SKM-1 (cell line): ENCODE data around the gene ZDHHC19.
A peak's percentile ranks its signal among the peaks of the same experiment; 100 is the strongest.
"Not testable (repeated sequence)": the region's sequence is repeated elsewhere in the genome, so short reads cannot be mapped to it uniquely, and the experiment has no call there.

Source experiments
- DNase-seq: peaks from one replicate; lab custom pipeline; 2025; ENCODE audit not compliant: unreplicated experiment; lab: John Stamatoyannopoulos, UW

ZDHHC19 gene

DNA sequence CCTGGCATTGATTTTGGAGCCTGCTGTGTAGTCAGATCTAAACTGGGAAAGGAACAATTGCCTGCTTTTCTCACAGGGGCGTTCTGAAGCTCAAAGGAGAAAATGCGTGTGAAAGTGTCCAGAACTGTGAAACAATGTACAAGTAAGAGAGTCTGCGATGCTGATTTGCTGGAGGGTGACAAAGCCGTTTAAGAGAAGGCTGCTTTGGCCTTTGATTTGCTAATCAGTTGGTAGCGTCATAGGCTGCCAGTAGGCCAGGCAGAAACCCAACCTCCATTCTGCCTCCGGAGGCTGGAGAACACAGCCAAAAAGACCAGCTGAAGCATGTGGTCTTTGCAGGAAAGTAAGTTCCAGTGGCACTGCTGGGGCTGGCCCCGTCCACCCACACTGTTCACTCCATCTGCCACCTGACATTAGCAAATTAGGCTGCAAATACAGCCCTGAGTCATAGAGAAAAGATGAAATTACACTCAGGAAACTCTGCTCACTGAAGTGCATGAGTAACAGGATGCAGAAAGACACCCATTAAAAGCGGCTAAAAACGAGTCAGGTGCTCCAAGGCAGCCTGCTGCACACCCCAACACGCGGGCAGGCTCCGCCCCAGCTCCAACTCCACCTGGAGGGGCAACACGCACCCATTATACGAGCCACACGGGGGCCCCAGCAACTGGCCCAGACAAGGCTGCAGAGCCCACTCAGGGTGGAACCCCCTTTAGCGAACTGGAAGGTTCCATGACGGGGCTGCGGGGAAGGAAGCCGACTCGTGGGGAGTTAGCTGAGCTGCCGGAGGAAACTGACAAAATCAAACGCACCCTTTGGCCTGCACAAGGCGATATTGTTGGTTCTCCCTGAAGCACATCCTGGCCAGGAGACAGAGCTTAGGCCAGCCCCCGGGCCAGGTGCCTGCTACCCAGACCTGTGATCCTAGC lies 31.6 kb downstream of the ZDHHC19 start:
- no peak for DNase-seq

DNA sequence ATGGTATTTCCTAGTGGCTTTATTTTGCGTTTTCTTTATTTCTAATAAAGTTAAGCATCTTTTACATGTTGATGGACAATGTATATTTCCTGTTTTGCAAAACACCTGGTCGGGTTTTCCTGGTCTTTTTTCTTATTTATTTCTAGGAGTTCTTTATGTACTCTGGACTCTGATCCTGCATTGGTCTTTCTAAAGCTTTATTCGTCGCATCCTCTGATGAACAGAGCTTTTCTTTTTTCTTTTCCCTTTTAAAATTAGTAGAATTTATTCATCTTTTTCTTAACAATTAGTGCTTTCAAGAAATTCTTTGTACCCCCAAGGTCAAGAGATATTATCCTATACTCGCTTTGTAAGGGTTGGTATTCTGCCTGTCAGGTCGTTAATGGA lies 32.2 kb downstream of the ZDHHC19 start:
- no peak for DNase-seq

GRCh38 chr3:196177967-196178366 lies 33.2 kb downstream of the ZDHHC19 start:
- DNase-seq, result no peak

- no peak for DNase-seq
Measured at GRCh38 chr3:196177567-196177966, 33.6 kb downstream of the ZDHHC19 start.

- DNase-seq, result no peak
Measured at GRCh38 chr3:196175722-196176121, 35.5 kb downstream of the ZDHHC19 start.

GRCh38 chr3:196175116-196175625 lies 36.0 kb downstream of the ZDHHC19 start:
- no peak for DNase-seq

DNA sequence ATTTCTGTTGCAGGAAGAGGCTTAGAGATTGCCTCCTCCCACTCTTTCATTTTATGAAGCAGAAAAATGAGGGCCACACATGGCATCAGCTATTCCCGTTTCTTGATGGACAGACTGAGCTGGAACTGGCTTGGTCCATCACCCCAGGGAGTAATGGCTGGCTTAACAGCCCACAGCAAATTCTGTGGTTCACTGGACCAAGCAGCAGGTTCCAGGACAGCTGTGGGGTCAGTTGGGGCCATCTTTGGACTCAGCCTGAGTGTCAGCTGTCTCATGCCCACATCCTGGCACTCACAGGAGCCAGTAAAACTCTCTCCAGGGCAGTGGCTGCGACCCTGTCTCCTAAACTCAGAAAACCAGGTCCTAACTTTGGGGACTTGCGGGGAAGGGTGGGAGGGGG lies 36.5 kb downstream of the ZDHHC19 start:
- no peak for DNase-seq

DNA sequence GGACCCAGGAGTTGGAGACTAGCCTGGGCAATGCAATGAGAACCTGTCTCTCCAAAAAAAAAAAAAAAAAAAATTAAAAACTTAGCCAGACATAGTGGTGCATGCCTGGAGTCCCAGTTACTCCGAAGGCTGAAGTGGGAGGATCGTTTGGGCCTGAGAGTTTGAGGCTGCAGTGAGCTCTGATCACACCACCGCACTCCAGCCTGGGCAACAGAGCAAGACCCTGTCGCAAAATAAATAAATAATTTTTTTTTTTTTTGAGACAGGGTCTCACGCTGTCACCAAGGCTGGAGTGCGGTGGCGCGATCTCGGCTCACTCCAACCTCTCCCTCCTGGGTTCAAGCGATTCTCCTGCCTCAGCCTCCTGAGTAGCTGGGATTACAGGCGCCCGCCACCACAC lies 40.9 kb downstream of the ZDHHC19 start:
- not testable (repeated sequence) for DNase-seq

DNA sequence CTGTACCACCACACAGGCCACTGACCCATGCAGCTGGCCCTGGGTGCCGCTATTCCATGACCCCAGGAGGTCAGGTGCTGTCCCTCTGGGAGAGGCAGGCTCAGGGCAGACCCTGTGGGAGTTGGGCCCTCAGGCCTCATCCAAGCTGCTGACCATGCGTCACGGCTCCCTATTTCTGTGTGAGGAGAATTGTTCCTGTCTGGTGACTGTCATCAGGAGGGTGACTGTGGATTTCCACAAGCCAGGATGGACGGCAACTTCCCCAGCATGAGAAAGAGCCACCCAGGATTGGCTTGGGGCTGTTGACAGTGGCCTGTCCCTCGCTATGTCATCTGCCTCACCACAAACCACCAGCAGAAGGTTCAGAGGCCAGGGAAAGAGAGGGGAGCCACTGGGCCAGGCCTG lies 41.4 kb downstream of the ZDHHC19 start:
- DNase-seq, result no peak

DNA sequence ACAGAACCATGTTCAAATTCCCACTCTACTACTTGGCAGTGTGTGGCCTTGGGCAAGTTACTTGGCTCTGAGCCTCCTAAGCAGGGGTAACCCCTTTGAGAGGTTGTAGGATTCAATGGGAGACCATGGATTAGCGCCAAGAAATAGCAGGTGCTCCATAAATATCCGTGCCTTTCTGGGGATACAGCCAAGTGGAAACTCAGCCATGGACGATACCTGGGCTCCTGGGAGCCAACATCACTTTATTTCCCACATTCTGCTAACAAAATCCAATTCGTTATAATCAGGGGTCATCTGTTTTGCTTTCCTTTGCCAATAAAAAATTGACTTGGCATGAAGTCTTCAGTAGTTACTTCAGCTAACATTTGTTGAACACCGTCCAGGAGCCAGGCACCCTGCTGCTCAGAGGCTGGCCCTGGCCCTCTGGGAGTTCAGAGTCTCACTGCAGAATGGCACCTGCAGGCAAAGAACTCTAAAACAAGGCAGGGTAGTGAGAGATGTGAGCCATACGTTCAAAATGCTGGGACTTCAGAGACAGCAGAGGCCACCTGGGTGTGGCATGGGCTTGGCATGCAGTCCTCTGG lies 42.3 kb downstream of the ZDHHC19 start:
- DNase-seq, result no peak

GRCh38 chr3:196166741-196167140 lies 44.5 kb downstream of the ZDHHC19 start:
- no peak for DNase-seq

- DNase-seq, result no peak
Measured at GRCh38 chr3:196165850-196166249, 45.4 kb downstream of the ZDHHC19 start.

- DNase-seq, result not testable (repeated sequence)
Measured at GRCh38 chr3:196165006-196165575, 46.1 kb downstream of the ZDHHC19 start.

DNA sequence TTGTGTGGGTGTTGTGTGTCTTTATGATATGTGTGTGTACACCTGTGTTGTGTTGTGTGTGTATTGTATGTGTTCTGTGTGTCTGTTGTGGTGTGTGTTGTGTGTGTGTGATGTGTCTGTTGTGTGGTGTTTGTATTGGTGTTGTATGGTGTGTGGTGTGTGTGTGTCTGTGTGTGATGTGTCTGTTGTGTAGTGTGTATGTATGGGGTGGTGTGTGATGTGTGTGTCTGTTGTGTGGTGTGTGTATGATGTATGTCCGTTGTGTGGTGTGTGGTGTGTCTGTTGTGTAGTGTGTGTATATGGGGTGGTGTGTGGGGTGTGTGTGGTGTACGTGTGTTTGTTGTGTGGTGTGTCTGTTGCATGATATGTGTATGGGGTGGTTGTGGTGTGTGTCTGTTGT lies 46.6 kb downstream of the ZDHHC19 start:
- DNase-seq, result no peak

DNA sequence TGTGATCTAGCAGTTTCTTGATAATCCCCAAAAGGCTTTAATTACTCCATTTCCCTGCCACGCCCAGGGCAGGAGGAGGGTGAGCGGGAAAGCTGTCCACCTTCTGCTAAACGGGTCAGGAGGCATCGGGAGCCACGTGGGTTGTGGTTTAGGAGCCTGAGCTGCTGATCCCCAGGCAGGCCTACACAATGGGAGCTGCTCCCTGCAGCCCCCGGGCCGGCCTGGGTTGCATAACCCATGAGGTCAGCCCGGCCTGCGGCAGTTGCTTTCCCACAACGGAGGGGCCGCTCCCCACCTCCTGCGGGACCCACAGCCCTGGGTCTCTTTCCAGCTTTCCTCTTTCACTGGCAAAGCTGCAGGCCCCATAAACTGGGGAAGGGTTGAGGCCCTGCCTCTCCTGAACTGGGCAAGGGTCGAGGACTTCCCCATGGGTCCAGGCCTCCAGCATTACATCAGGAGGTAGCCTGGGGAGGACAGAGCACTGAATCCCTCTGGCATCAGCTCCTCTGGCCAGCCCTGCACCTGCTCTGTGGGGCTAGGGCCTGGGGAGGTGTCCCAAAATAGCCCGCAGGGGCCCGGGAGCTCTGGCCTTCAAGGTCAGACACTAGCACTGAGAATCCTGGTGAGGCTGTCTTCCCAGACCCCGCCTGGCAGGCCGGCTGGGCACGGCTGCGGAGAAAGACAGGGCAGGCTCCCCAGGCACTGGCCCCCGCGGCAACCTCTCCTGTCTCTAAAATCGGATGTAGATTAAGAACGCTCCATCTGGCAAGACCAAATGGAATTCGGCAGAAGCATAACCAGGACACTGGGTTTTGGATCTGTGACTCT lies 47.3 kb downstream of the ZDHHC19 start:
- DNase-seq, result peak; percentile 49

GRCh38 chr3:196163212-196163611 lies 48.0 kb downstream of the ZDHHC19 start:
- DNase-seq, result no peak

DNA sequence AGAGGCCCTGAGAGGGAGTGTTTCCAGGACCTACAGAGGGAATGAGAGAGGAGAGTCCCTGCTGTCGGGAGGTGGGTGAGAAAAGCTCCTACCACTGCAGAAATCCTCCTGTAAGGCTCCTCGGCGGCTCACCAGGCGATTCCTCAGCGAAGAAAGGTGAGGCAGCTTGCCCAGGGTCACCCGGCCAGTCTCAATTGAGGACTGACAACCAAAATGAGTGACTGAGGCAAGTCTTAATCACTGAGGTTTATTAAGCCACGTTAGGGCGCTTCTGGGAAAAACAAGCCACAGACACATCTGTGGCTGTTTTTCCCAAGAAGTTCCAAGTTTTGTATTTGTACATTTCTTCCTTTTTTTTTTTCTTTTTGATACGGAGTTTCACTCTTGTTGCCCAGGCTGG lies 48.5 kb downstream of the ZDHHC19 start:
- no peak for DNase-seq

DNA sequence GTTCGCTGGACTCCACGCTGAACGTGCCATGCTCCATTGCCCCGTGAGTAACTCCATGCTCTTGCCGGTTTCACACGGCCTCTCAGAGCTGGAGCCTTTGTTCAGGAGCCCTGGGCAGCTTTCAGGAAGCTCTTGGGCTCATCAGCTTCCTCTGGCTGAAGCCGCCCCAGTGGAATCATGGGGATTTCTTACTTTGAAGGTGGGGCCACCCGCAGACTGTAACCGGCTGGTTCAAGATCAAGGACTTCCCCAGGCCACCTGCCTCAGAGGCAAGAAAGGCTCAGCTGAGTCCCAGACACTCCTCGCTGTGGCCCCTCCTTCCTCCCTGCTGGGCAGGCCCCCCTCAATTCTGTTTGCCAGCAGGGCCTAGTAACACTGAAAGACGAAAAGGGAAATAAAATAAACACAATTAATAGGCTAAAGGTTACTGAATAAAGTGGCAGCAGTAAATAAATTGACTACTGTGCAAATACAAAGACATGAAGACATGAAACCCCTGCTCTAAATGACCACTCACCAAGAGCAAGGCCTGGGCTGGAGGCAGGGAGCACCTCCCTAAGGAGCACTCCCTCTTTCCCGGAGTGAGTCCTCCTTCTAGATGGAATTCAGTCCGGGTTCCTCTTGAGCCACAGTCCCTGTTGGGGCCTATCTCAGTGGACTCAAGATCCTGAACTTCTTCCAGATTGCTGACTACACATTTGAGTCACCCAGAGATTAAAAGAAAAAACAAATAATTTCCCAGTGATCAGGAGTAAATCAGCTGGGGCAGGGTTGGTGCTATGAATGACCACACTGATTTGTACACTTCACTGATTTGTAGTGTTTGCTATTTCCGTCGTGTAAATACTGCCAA lies 51.0 kb downstream of the ZDHHC19 start:
- peak; percentile 29 for DNase-seq

- no peak for DNase-seq
Measured at GRCh38 chr3:196159526-196159925, 51.7 kb downstream of the ZDHHC19 start.

DNA sequence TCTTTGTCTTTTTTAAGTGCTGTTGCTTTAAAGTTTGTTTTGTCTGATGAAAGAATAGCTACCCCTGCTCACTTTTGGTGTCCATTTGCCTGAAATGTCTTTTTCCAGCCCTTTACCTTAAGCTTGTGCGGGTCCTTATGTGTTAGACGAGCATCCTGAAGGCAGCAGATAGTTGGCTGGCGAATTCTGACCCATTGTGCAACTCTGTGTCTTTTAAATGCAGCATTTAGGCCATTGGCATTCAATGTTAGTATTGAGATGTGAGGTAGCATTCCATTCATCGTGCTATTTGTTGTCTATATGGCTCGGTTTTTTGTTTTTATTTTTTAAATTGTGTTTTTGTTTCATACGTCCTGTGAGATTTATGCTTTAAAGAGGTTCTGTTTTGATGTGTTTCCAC lies 55.0 kb downstream of the ZDHHC19 start:
- no peak for DNase-seq
